Stimulated activated CD4-positive, alpha-beta T cell treated with anti-CD3 and anti-CD28 coated beads, Interleukin-2, amount 100 ng/mL, for 48 hours (primary cell): ENCODE results near the gene B3GALT6.

ENCODE experiments used
- DNase-seq, 2 donors: peaks; one replicate each; pipeline ENCODE4 v3.0.0-alpha.2; 2020

The B3GALT6 gene

GRCh38 chr1:1202831-1203560, 29.0 kb upstream of the B3GALT6 start:
- DNase-seq, result no peak

DNA sequence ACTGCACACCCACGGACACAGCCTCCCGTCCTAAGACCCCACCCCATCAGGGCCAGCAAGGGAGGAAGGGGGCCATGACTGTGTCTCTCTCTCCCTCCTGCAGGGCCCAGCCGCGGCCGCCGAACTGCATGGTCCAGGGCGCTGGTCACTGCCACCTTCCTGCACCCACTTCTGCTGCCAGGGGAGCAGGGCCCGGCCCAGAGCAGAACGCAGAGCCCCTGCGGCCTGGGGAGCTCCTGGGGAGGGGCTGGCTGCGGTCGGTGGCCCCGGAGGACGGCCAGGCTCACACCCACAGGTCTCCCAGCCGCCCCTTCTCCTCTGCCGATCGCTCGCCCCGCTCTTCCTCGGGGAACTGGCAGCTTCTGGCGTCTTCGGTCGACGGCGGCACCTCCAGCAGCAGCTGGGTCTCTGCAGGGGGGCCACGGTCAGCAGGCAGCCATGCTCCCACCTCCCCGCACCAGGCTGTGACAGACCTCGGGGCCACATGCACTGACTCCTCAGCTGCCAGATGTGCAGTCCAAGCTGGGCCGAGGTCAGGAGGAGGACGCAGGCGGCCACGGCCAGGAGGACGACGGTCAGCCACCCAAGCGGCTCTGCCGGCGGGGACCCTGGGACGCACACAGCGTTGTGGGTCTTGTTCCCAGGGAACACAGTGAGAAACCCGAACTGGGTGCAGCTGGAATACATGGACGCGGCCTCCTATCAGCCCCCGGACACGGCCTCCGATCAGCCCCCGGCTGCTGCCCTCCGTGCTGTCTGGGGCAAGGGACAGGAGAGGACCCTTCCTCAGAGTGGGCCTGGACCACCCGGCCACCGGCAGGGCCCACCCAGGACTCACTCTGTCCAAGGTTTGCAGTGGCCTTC, 28.2 kb upstream of the B3GALT6 start:
- no peak for DNase-seq

GRCh38 chr1:1204425-1204920, 27.6 kb upstream of the B3GALT6 start:
- no peak for DNase-seq

DNA sequence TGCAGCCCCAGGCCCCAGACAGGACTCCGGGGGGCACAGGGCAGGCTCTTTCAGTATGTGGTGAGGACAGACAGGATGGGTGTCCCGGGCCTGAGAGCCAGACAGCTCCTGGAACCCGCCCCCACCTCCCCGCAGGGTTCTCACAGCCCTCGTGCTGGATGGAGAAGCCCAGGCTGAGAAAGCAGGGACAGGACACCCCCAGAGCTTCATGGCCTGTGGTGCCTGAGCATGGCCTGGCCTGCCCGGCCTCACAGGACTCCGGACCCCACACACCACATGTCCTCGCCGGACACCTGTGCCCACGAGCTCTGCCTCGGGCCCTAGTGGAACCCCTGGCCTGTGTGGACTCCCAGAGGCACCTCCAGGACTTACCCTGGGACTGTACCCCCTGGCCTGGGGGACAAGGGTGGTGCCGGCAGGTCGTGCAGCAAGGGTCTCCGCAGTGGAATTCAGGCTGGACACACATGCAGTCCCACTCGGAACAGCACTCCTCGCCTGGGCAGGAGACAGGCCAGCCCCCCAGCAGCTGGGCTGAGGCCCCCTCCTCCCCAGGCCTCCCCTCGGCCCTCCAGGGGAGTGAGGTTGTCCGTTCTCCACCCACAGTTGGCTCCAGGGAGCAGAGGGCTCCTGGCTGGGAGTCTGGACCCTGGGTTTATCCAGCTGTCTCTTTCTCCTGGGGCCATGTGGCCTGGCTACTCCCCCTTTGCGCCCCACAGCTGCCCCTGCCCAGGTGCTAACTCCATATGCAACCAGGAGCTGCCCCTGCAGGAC, 26.9 kb upstream of the B3GALT6 start:
- no peak for DNase-seq

GRCh38 chr1:1205769-1206375, 26.2 kb upstream of the B3GALT6 start:
- no peak for DNase-seq

DNA sequence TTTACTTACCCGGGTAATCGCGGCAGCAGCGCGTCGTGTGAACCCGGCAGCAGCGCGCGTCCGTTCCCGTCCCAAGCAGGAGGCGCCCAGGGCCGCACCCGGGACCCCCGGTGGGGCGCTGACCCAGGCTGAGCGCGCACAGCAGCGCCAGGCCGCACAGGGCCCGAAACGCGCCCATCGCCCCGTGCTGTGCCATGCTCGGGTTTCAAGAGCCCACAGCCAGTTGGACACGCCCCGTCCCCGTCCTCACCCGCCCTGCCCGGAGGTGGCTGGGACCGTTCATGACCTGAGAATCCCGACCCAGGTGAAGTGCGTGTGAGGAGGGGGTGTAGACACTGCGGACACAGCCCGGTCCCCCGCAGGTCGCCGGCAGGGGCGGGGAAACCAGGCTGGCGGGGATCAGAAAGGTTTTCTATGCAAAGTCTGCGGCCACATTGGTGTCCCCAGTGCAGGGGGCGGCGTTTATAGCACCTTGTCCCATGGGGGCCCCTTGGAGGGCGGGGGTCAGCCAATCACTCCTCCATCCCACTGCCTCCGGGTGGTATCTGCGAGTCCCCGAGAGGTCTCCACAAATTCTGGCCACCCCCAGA, 25.6 kb upstream of the B3GALT6 start, which contains the start of gene TNFRSF18:
TNFRSF18 (minus strand) TSS at position 217 of the 590 bp plus-strand sequence; CDS start at position 196, 21 bp downstream.
- DNase-seq, result no peak

- DNase-seq, result no peak
These were observed 25.0 kb upstream of the B3GALT6 start for GRCh38 chr1:1206966-1207531.

- DNase-seq, result no peak
These were observed 24.5 kb upstream of the B3GALT6 start for GRCh38 chr1:1207571-1207892.

- no peak for DNase-seq
These were observed 23.2 kb upstream of the B3GALT6 start for GRCh38 chr1:1208713-1209433.

GRCh38 chr1:1210726-1211540, 21.1 kb upstream of the B3GALT6 start:
- no peak for DNase-seq

GRCh38 chr1:1211541-1212441, 20.2 kb upstream of the B3GALT6 start:
- no peak for DNase-seq

- DNase-seq, result no peak
These were observed 19.2 kb upstream of the B3GALT6 start for GRCh38 chr1:1212780-1213344.

- DNase-seq, result no peak
These were observed 18.4 kb upstream of the B3GALT6 start, which contains the start of gene TNFRSF4 for GRCh38 chr1:1213345-1214265. Gene TNFRSF4 (minus strand): TSS chr1:1214153. CDS start chr1:1214127, 26 bp downstream.

DNA sequence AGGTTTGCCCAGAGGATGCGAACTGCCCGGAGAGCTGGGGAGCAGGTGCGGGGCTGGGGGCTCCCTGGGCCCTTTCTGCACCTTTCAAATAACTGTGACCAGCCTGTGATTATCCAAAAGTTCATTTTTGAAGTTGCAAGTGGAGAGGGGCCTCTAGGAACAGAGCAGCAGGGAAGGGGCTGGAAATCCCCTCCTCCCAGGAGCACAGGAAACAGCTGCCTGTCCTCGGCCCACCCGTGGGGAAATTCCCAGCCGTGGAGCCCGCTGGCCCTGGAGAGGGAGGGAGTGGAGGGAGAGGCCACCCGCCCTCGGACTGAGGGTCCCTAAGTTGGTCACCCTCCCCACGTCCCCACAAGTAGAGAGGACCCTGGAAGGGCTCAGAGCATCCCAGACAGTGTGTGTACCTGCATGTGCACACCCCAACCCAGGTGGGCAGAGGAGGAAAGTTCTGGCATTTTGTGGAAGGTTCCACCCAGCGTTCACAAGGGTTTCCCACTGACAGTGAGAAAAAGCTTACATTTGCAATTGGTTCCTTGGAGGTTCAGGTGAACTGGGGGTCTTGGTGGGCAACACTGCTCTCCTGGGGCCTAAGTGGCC, 16.9 kb upstream of the B3GALT6 start:
- no peak for DNase-seq

DNA sequence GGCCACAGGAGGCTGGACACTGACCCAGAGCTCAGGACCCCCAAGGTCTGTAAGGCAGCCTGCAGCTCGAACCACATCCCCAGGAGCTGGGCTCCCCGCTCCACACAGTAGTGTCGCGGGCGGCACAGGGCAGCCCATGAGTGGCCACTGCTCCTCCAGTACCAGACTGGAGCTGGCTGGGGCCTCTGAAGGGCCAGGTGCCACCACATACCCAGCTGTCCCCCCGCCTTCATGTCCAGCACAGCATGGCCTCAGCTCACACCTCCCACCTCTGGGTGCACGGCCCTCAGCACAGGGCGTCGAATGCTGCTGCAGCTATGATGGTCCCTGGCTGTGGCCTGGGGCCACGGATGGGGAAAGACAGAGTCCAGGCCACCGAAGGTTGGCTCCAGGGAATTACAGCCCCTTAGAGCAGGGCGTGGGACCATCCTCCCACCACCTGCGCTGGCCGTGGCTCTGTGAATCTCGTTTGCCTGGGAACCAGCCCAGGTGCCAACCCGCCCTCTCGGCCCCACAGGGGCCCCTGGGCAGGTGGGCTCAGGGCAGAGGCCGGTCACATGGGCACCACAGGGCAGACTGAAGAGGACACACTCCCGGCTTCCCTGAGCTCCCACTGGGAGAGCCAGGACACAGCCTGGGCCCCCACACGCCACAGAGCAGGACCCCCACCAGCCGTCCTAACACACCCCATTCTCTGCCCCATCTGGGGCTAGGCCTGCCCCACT, 16.0 kb upstream of the B3GALT6 start:
- DNase-seq, result no peak
